ENCODE results near the gene GPRC5C.
A peak's percentile ranks its signal among the peaks of the same experiment; 100 is the strongest.

The GPRC5C gene

GRCh38 chr17:74455025-74455545, 23.2 kb downstream of the GPRC5C start:
- no peak overlapping the region for H3K9ac ChIP-seq (ENCODE audit: low read depth, low read length)
- TF ChIP-seq CTCF (IDR thresholded peaks at IDR 0.05; ENCODE audit: borderline replicate concordance, extremely low read depth, low read length, poor library complexity, severe bottlenecking), result no peak
- no peak for TF ChIP-seq EZH2 (IDR thresholded peaks at IDR 0.05; ENCODE audit: borderline replicate concordance, low read depth, low read length, severe bottlenecking)
- peaks cover 15% of the 10 kb centered on the region for H3K4me1 ChIP-seq (ENCODE audit: insufficient read depth, low read length)
- H3K4me2 ChIP-seq (ENCODE audit: insufficient read depth, low read length), result no peak overlapping the region
- H3K9me3 ChIP-seq (ENCODE audit: insufficient read depth, low read length, severe bottlenecking), result no peaks in the 10 kb centered on the region
- no peak overlapping the region for H3K27ac ChIP-seq (ENCODE audit: low read length)
- no peaks in the 10 kb centered on the region for H3K36me3 ChIP-seq (ENCODE audit: insufficient read depth, low read length)
- H2AFZ ChIP-seq (ENCODE audit: low read depth, low read length), result no peak overlapping the region
- peaks cover 5% of the 10 kb centered on the region for H3K27me3 ChIP-seq (ENCODE audit: insufficient read depth, low read length, poor library complexity)
- H3K4me3 ChIP-seq (ENCODE audit: low read depth in 1 of 2, low read length in 2 of 2), result no peak overlapping the region
- no peak for DNase-seq
- H3K79me2 ChIP-seq (ENCODE audit: insufficient read depth, low read length), result no peaks in the 10 kb centered on the region
- no peak for ATAC-seq (ENCODE audit: insufficient read depth, low read depth)
- H4K20me1 ChIP-seq (ENCODE audit: insufficient read depth, low read length), result peaks cover 26% of the 10 kb centered on the region

DNA sequence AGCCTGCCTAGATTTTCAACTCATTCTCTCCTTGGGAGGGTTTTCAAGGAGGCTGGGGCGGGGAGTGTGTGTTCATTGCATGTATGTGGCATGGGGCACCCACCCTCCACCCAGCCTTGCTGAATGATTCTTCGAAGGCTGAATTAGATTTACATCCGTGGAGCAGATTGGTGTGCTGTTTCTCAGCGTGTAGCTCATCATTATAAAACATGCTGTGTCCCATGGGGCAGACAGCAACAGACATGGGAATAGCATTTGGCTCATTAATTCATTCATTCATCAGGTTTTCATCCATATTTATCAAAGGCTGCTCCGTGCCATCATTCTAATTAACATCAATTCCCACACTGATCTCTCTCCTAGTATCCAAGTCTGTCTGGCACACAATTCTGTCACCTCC, 23.9 kb downstream of the GPRC5C start:
- Histone ChIP-seq H3K9ac (ENCODE audit: low read depth, low read length) (no peak overlapping the region), H3K9me3 (ENCODE audit: insufficient read depth, low read length, severe bottlenecking) (no peaks in the 10 kb centered on the region), H4K20me1 (ENCODE audit: insufficient read depth, low read length) (peaks cover 26% of the 10 kb centered on the region), H2AFZ (ENCODE audit: low read depth, low read length) (no peak overlapping the region), H3K36me3 (ENCODE audit: insufficient read depth, low read length) (no peaks in the 10 kb centered on the region), H3K4me3 (ENCODE audit: low read depth in 1 of 2, low read length in 2 of 2) (no peak overlapping the region), H3K79me2 (ENCODE audit: insufficient read depth, low read length) (no peaks in the 10 kb centered on the region), H3K27me3 (ENCODE audit: insufficient read depth, low read length, poor library complexity) (peaks cover 3% of the 10 kb centered on the region), H3K27ac (ENCODE audit: low read length) (no peak overlapping the region), H3K4me1 (ENCODE audit: insufficient read depth, low read length) (peaks cover 15% of the 10 kb centered on the region), H3K4me2 (ENCODE audit: insufficient read depth, low read length) (no peak overlapping the region)
- DNase-seq, result no peak
- no peak for TF ChIP-seq EZH2 (IDR thresholded peaks at IDR 0.05; ENCODE audit: borderline replicate concordance, low read depth, low read length, severe bottlenecking)
- no peak for TF ChIP-seq CTCF (IDR thresholded peaks at IDR 0.05; ENCODE audit: borderline replicate concordance, extremely low read depth, low read length, poor library complexity, severe bottlenecking)
- no peak for ATAC-seq (ENCODE audit: insufficient read depth, low read depth)

GRCh38 chr17:74457146-74457819, 25.4 kb downstream of the GPRC5C start:
- no peak overlapping the region for H3K9ac ChIP-seq (ENCODE audit: low read depth, low read length)
- no peaks in the 10 kb centered on the region for H3K36me3 ChIP-seq (ENCODE audit: insufficient read depth, low read length)
- TF ChIP-seq CTCF (IDR thresholded peaks at IDR 0.05; ENCODE audit: borderline replicate concordance, extremely low read depth, low read length, poor library complexity, severe bottlenecking) (peak; percentile 85), EZH2 (IDR thresholded peaks at IDR 0.05; ENCODE audit: borderline replicate concordance, low read depth, low read length, severe bottlenecking) (no peak)
- H3K9me3 ChIP-seq (ENCODE audit: insufficient read depth, low read length, severe bottlenecking), result no peaks in the 10 kb centered on the region
- H3K4me2 ChIP-seq (ENCODE audit: insufficient read depth, low read length), result no peak overlapping the region
- H3K4me1 ChIP-seq (ENCODE audit: insufficient read depth, low read length), result peaks cover 17% of the 10 kb centered on the region
- H3K27me3 ChIP-seq (ENCODE audit: insufficient read depth, low read length, poor library complexity), result no peaks in the 10 kb centered on the region
- no peak overlapping the region for H3K27ac ChIP-seq (ENCODE audit: low read length)
- peaks cover 33% of the 10 kb centered on the region for H4K20me1 ChIP-seq (ENCODE audit: insufficient read depth, low read length)
- no peak overlapping the region for H3K4me3 ChIP-seq (ENCODE audit: low read depth in 1 of 2, low read length in 2 of 2)
- H3K79me2 ChIP-seq (ENCODE audit: insufficient read depth, low read length), result no peaks in the 10 kb centered on the region
- ATAC-seq (ENCODE audit: insufficient read depth, low read depth), result peak; percentile 76
- peak; percentile 65 for DNase-seq
- no peak overlapping the region for H2AFZ ChIP-seq (ENCODE audit: low read depth, low read length)

All from DND-41 (cell line).